Measurements from ENCODE around the gene DUS2.

DUS2 gene

GRCh38 chr16:68046106-68046505, 23.0 kb downstream of the DUS2 start:
- no peak for DNase-seq (ENCODE audit: low read depth, low spot score)

- DNase-seq (ENCODE audit: low read depth, low spot score): no peak
Observed at GRCh38 chr16:68047987-68048386, 24.9 kb downstream of the DUS2 start.

- no peak for DNase-seq (ENCODE audit: low read depth, low spot score)
Observed at GRCh38 chr16:68049449-68049848, 26.4 kb downstream of the DUS2 start.

- DNase-seq (ENCODE audit: low read depth, low spot score): no peak
Observed at GRCh38 chr16:68055395-68055794, 32.3 kb downstream of the DUS2 start.

- no peak for DNase-seq (ENCODE audit: low read depth, low spot score)
Observed at GRCh38 chr16:68059804-68060203, 36.7 kb downstream of the DUS2 start.

- DNase-seq (ENCODE audit: low read depth, low spot score): no peak
Observed at GRCh38 chr16:68061396-68061795, 38.3 kb downstream of the DUS2 start.

- no peak for DNase-seq (ENCODE audit: low read depth, low spot score)
Observed at GRCh38 chr16:68062910-68063393, 39.9 kb downstream of the DUS2 start.

GRCh38 chr16:68064791-68065365, 41.8 kb downstream of the DUS2 start:
- DNase-seq (ENCODE audit: low read depth, low spot score): no peak

- no peak for DNase-seq (ENCODE audit: low read depth, low spot score)
Observed at GRCh38 chr16:68065716-68066305, 42.7 kb downstream of the DUS2 start.

- no peak for DNase-seq (ENCODE audit: low read depth, low spot score)
Observed at GRCh38 chr16:68066763-68067162, 43.7 kb downstream of the DUS2 start.

GRCh38 chr16:68068926-68069325, 45.8 kb downstream of the DUS2 start:
- no peak for DNase-seq (ENCODE audit: low read depth, low spot score)

- DNase-seq (ENCODE audit: low read depth, low spot score): no peak
Observed at GRCh38 chr16:68069511-68070248, 46.6 kb downstream of the DUS2 start.

- DNase-seq (ENCODE audit: low read depth, low spot score): no peak
Observed at GRCh38 chr16:68070249-68070730, 47.2 kb downstream of the DUS2 start.

- no peak for DNase-seq (ENCODE audit: low read depth, low spot score)
Observed at GRCh38 chr16:68070806-68071517, 47.9 kb downstream of the DUS2 start.

GRCh38 chr16:68071518-68071901, 48.4 kb downstream of the DUS2 start:
- no peak for DNase-seq (ENCODE audit: low read depth, low spot score)

GRCh38 chr16:68072038-68072695, 49.1 kb downstream of the DUS2 start:
- DNase-seq (ENCODE audit: low read depth, low spot score): no peak

GRCh38 chr16:68073902-68074760, 51.0 kb downstream of the DUS2 start:
- DNase-seq (ENCODE audit: low read depth, low spot score): no peak

- DNase-seq (ENCODE audit: low read depth, low spot score): no peak
Observed at GRCh38 chr16:68074850-68075555, 51.9 kb downstream of the DUS2 start.

GRCh38 chr16:68075980-68076379, 52.9 kb downstream of the DUS2 start:
- no peak for DNase-seq (ENCODE audit: low read depth, low spot score)

GRCh38 chr16:68076560-68076959, 53.5 kb downstream of the DUS2 start:
- no peak for DNase-seq (ENCODE audit: low read depth, low spot score)

All from iPS DF 19.7 (cell line).